ENCODE results near the gene BDKRB2.

Gene BDKRB2

GRCh38 chr14:96274543-96274942 lies 69.9 kb downstream of the BDKRB2 start:
- no peak for DNase-seq

- no peak for DNase-seq
Measured at GRCh38 chr14:96275177-96276112, 70.8 kb downstream of the BDKRB2 start.

- DNase-seq, result no peak
Measured at GRCh38 chr14:96277890-96278289, 73.3 kb downstream of the BDKRB2 start.

- DNase-seq, result no peak
Measured at GRCh38 chr14:96279564-96279963, 74.9 kb downstream of the BDKRB2 start.

- no peak for DNase-seq
Measured at GRCh38 chr14:96280104-96280503, 75.5 kb downstream of the BDKRB2 start.

GRCh38 chr14:96281486-96281885 lies 76.8 kb downstream of the BDKRB2 start:
- no peak for DNase-seq

GRCh38 chr14:96284008-96284407 lies 79.4 kb downstream of the BDKRB2 start:
- no peak for DNase-seq

GRCh38 chr14:96284430-96284829 lies 79.8 kb downstream of the BDKRB2 start:
- no peak for DNase-seq

- no peak for DNase-seq
Measured at GRCh38 chr14:96285667-96286066, 81.0 kb downstream of the BDKRB2 start.

GRCh38 chr14:96286251-96286650 lies 81.6 kb downstream of the BDKRB2 start:
- no peak for DNase-seq

GRCh38 chr14:96287856-96288255 lies 83.2 kb downstream of the BDKRB2 start:
- DNase-seq, result no peak
